ENCODE results near the gene ITCH. TPM values are rescaled to one million over a fixed set of nuclear protein-coding genes. Genes with fewer than 3 reads are reported as not detected.

ITCH gene
- polyA plus RNA-seq, 3 donors = 13.3 to 26.6 (median 19.9) TPM

- H3K4me2 ChIP-seq (replicated peaks; ENCODE audit: extremely low read depth, low read length, poor library complexity, severe bottlenecking) = no peak overlapping the region
- H3K9me3 ChIP-seq (replicated peaks in 1 of 2; ENCODE audit: control insufficient read depth in 1 of 2, insufficient read depth in 1 of 2, low read length in 2 of 2) = peaks cover 0 to 4% of the 10 kb centered on the region in 2 donors
- no peak overlapping the region for H3K4me3 Mint-ChIP-seq
- peak in 1 of 3 donors; percentile 24 for DNase-seq
- 93% methylated on average over 3 of the region's 6 CpGs for WGBS (ENCODE audit: insufficient coverage)
- intact Hi-C loops (cut with micrococcal nuclease) = loop anchor here in 1 of 2 donors (10.0 kb wide), 1 partner anchor 448 kb away; no protein-coding TSS in a partner anchor
- H3K27ac Mint-ChIP-seq = no peak overlapping the region
- H3K4me3 ChIP-seq (replicated peaks in 1 of 3; ENCODE audit: low read depth in 2 of 3, low read length in 3 of 3) = no peak overlapping the region
- peaks cover 14 to 19% (median 16%) of the 10 kb centered on the region in 3 donors for H3K27me3 Mint-ChIP-seq (ENCODE audit: low read depth in 3 of 3)
- H3K4me1 ChIP-seq (ENCODE audit: control insufficient read depth in 1 of 2, insufficient read depth in 2 of 2, low read length in 2 of 2) = peaks cover 11 to 16% of the 10 kb centered on the region in 2 donors
- no peaks in the 10 kb centered on the region for H3K36me3 Mint-ChIP-seq
- H3K79me2 ChIP-seq (ENCODE audit: insufficient read depth, low read length) = no peaks in the 10 kb centered on the region
- peaks cover 22% of the 10 kb centered on the region for H3K4me1 Mint-ChIP-seq
- H4K20me1 ChIP-seq (ENCODE audit: insufficient read depth, low read length) = no peaks in the 10 kb centered on the region
- H3K27me3 ChIP-seq (ENCODE audit: control insufficient read depth in 2 of 2, insufficient read depth in 2 of 2, low read length in 2 of 2) = peaks cover 11 to 12% of the 10 kb centered on the region in 2 donors
- no peak overlapping the region for H3K27ac ChIP-seq (ENCODE audit: low read depth in 1 of 2, low read length in 2 of 2)
- H2AFZ ChIP-seq (ENCODE audit: insufficient read depth, low read depth, low read length, poor library complexity, severe bottlenecking) = no peak overlapping the region
- TF ChIP-seq, protein P1, sequence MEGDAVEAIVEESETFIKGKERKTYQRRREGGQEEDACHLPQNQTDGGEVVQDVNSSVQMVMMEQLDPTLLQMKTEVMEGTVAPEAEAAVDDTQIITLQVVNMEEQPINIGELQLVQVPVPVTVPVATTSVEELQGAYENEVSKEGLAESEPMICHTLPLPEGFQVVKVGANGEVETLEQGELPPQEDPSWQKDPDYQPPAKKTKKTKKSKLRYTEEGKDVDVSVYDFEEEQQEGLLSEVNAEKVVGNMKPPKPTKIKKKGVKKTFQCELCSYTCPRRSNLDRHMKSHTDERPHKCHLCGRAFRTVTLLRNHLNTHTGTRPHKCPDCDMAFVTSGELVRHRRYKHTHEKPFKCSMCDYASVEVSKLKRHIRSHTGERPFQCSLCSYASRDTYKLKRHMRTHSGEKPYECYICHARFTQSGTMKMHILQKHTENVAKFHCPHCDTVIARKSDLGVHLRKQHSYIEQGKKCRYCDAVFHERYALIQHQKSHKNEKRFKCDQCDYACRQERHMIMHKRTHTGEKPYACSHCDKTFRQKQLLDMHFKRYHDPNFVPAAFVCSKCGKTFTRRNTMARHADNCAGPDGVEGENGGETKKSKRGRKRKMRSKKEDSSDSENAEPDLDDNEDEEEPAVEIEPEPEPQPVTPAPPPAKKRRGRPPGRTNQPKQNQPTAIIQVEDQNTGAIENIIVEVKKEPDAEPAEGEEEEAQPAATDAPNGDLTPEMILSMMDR (IDR thresholded peaks at IDR 0.05) = no peak
- H3K36me3 ChIP-seq (replicated peaks in 1 of 2; ENCODE audit: control insufficient read depth in 1 of 2, insufficient read depth in 2 of 2, low read length in 2 of 2) = no peaks in the 10 kb centered on the region
- no peak overlapping the region for H3K9ac ChIP-seq (ENCODE audit: insufficient read depth, low read length, poor library complexity, severe bottlenecking)
- peaks cover 0 to 4% (median 0%) of the 10 kb centered on the region in 7 donors for H3K9me3 Mint-ChIP-seq
Observed at GRCh38 chr20:34316196-34316814, 46.8 kb upstream of the ITCH start.

- H3K27me3 ChIP-seq (ENCODE audit: control insufficient read depth in 2 of 2, insufficient read depth in 2 of 2, low read length in 2 of 2) = no peaks in the 10 kb centered on the region
- H3K36me3 ChIP-seq (replicated peaks in 1 of 2; ENCODE audit: control insufficient read depth in 1 of 2, insufficient read depth in 2 of 2, low read length in 2 of 2) = no peaks in the 10 kb centered on the region
- H4K20me1 ChIP-seq (ENCODE audit: insufficient read depth, low read length) = no peaks in the 10 kb centered on the region
- WGBS (ENCODE audit: insufficient coverage) = no CpG with 5 or more reads among the region's 4 CpGs
- no peaks in the 10 kb centered on the region for H3K9me3 Mint-ChIP-seq
- H3K4me3 ChIP-seq (replicated peaks in 1 of 3; ENCODE audit: low read depth in 2 of 3, low read length in 3 of 3) = no peak overlapping the region
- H3K4me1 Mint-ChIP-seq = peaks cover 5% of the 10 kb centered on the region
- H3K4me3 Mint-ChIP-seq = no peak overlapping the region
- no peak overlapping the region for H2AFZ ChIP-seq (ENCODE audit: insufficient read depth, low read depth, low read length, poor library complexity, severe bottlenecking)
- intact Hi-C loops (cut with micrococcal nuclease) = loop anchor here in 1 of 2 donors (10.0 kb wide), 1 partner anchor 446 kb away; no protein-coding TSS in a partner anchor
- H3K27me3 Mint-ChIP-seq (ENCODE audit: low read depth in 3 of 3) = peaks cover 0 to 8% (median 4%) of the 10 kb centered on the region in 3 donors
- H3K9ac ChIP-seq (ENCODE audit: insufficient read depth, low read length, poor library complexity, severe bottlenecking) = no peak overlapping the region
- no peaks in the 10 kb centered on the region for H3K9me3 ChIP-seq (replicated peaks in 1 of 2; ENCODE audit: control insufficient read depth in 1 of 2, insufficient read depth in 1 of 2, low read length in 2 of 2)
- DNase-seq = no peak
- TF ChIP-seq, protein P1 (IDR thresholded peaks at IDR 0.05) = no peak
- no peak overlapping the region for H3K4me2 ChIP-seq (replicated peaks; ENCODE audit: extremely low read depth, low read length, poor library complexity, severe bottlenecking)
- H3K4me1 ChIP-seq (ENCODE audit: control insufficient read depth in 1 of 2, insufficient read depth in 2 of 2, low read length in 2 of 2) = peaks cover 0 to 4% of the 10 kb centered on the region in 2 donors
- no peaks in the 10 kb centered on the region for H3K36me3 Mint-ChIP-seq
- no peak overlapping the region for H3K27ac Mint-ChIP-seq
- H3K27ac ChIP-seq (ENCODE audit: low read depth in 1 of 2, low read length in 2 of 2) = no peak overlapping the region
- H3K79me2 ChIP-seq (ENCODE audit: insufficient read depth, low read length) = no peaks in the 10 kb centered on the region
Observed at GRCh38 chr20:34318609-34319443, 44.2 kb upstream of the ITCH start.
